HEK293 (cell line): ENCODE data around the gene GADD45GIP1.

Source experiments
- GLI4 ChIP-seq: fragments of 450-650 bp; formaldehyde crosslinking; IDR thresholded peaks from 2 replicates; pipeline ENCODE4 v1.5.1; 2016; ENCODE audit warnings: missing biosample characterization, missing genetic modification characterization
- HOXA7 ChIP-seq: sonication (generic); formaldehyde crosslinking; IDR thresholded peaks from 2 replicates; pipeline ENCODE4 v1.8.1; 2022; ENCODE audit warnings: missing genetic modification reagents, borderline replicate concordance
- IKZF3 ChIP-seq: fragments of 450-650 bp; IDR thresholded peaks from 2 replicates; pipeline ENCODE4 v1.5.0; 2018; ENCODE audit warnings: missing biosample characterization, mild to moderate bottlenecking, missing genetic modification characterization, moderate library complexity
- MEIS1 ChIP-seq: sonication (generic); formaldehyde crosslinking; IDR thresholded peaks from 2 replicates; pipeline ENCODE4 v1.8.1; 2022; ENCODE audit warnings: missing genetic modification reagents, mild to moderate bottlenecking, borderline replicate concordance
- MZF1 ChIP-seq: fragments of 450-650 bp; formaldehyde crosslinking; IDR thresholded peaks from 2 replicates; pipeline ENCODE4 v1.5.1; 2017; ENCODE audit warnings: missing biosample characterization, missing genetic modification characterization, borderline replicate concordance
- ZBTB17 ChIP-seq: fragments of 450-650 bp; formaldehyde crosslinking; IDR thresholded peaks from 2 replicates; pipeline ENCODE4 v1.5.1; 2016; ENCODE audit warnings: missing biosample characterization, missing genetic modification characterization
- ZIC2 ChIP-seq: fragments of 450-650 bp; formaldehyde crosslinking; IDR thresholded peaks from 2 replicates; pipeline ENCODE4 v1.5.1; 2016; ENCODE audit warnings: missing biosample characterization, missing genetic modification characterization
- ZNF148 ChIP-seq: fragments of 450-650 bp; formaldehyde crosslinking; IDR thresholded peaks from 2 replicates; pipeline ENCODE4 v1.5.0; 2017; ENCODE audit warnings: missing biosample characterization, missing genetic modification characterization, borderline replicate concordance
- ZNF214 ChIP-seq: fragments of 450-650 bp; formaldehyde crosslinking; IDR thresholded peaks from 2 replicates; pipeline ENCODE4 v1.5.1; 2017; ENCODE audit warnings: missing biosample characterization, mild to moderate bottlenecking, missing genetic modification characterization, borderline replicate concordance
- ZNF266 ChIP-seq: fragments of 450-650 bp; formaldehyde crosslinking; IDR thresholded peaks from 2 replicates; pipeline ENCODE4 v1.5.1; 2016; ENCODE audit warnings: missing biosample characterization, missing genetic modification characterization, low read depth
- ZNF37A ChIP-seq: fragments of 450-650 bp; IDR thresholded peaks from 2 replicates; pipeline ENCODE4 v1.5.1; 2018; ENCODE audit warnings: missing biosample characterization, missing genetic modification characterization
- ZNF391 ChIP-seq: fragments of 450-650 bp; formaldehyde crosslinking; IDR thresholded peaks from 2 replicates; pipeline ENCODE4 v1.5.1; 2016; ENCODE audit warnings: low read depth, missing biosample characterization, missing genetic modification characterization, borderline replicate concordance
- ZNF510 ChIP-seq: fragments of 450-650 bp; formaldehyde crosslinking; IDR thresholded peaks from 2 replicates; pipeline ENCODE4 v1.5.1; 2018; ENCODE audit warnings: mild to moderate bottlenecking, missing genetic modification characterization, missing biosample characterization; ENCODE audit not compliant: insufficient replicate concordance
- ZNF514 ChIP-seq: fragments of 450-650 bp; formaldehyde crosslinking; IDR thresholded peaks from 2 replicates; pipeline ENCODE4 v1.5.1; 2016; ENCODE audit warnings: missing biosample characterization, missing genetic modification characterization
- ZNF530 ChIP-seq: fragments of 450-650 bp; formaldehyde crosslinking; IDR thresholded peaks from 2 replicates; pipeline ENCODE4 v1.5.1; 2016; ENCODE audit warnings: low read depth, missing biosample characterization, missing genetic modification characterization
- ZNF596 ChIP-seq: fragments of 450-650 bp; IDR thresholded peaks from 2 replicates; pipeline ENCODE4 v1.5.0; 2018; ENCODE audit warnings: missing biosample characterization, mild to moderate bottlenecking, missing genetic modification characterization, moderate library complexity
- ZNF626 ChIP-seq: fragments of 450-650 bp; sonication (Bioruptor Pico); formaldehyde crosslinking; IDR thresholded peaks from 2 replicates; pipeline ENCODE4 v1.5.1; 2018; ENCODE audit warnings: missing biosample characterization, missing genetic modification characterization, inconsistent platforms
- ZNF654 ChIP-seq: fragments of 450-650 bp; formaldehyde crosslinking; IDR thresholded peaks from 2 replicates; pipeline ENCODE4 v1.5.1; 2016; ENCODE audit warnings: low read depth, missing biosample characterization, missing genetic modification characterization
- ZNF701 ChIP-seq: fragments of 450-650 bp; formaldehyde crosslinking; IDR thresholded peaks from 2 replicates; pipeline ENCODE4 v1.5.1; 2016; ENCODE audit warnings: missing biosample characterization, missing genetic modification characterization
- ZNF747 ChIP-seq: fragments of 450-650 bp; formaldehyde crosslinking; IDR thresholded peaks from 2 replicates; pipeline ENCODE4 v1.5.1; 2016; ENCODE audit warnings: missing biosample characterization, missing genetic modification characterization
- ZNF76 ChIP-seq: fragments of 450-650 bp; formaldehyde crosslinking; IDR thresholded peaks from 2 replicates; pipeline ENCODE4; 2016; ENCODE audit warnings: low read depth, missing biosample characterization, missing genetic modification characterization, borderline replicate concordance
- ZNF785 ChIP-seq: fragments of 450-650 bp; formaldehyde crosslinking; IDR thresholded peaks from 2 replicates; pipeline ENCODE4 v1.5.1; 2016; ENCODE audit warnings: missing biosample characterization, missing genetic modification characterization
- ZNF830 ChIP-seq: fragments of 450-650 bp; IDR thresholded peaks from 2 replicates; pipeline ENCODE4 v1.5.0; 2018; ENCODE audit warnings: missing biosample characterization, missing genetic modification characterization, low read depth, mild to moderate bottlenecking, moderate library complexity
- ZSCAN16 ChIP-seq: fragments of 450-650 bp; formaldehyde crosslinking; IDR thresholded peaks from 2 replicates; pipeline ENCODE4 v1.5.1; 2016; ENCODE audit warnings: missing biosample characterization, missing genetic modification characterization
- ZSCAN23 ChIP-seq: fragments of 450-650 bp; formaldehyde crosslinking; IDR thresholded peaks from 2 replicates; pipeline ENCODE4 v1.5.1; 2016; ENCODE audit warnings: missing biosample characterization, missing genetic modification characterization
- TF ChIP-seq, protein P1 (sequence below): fragments of 450-650 bp; IDR thresholded peaks from 2 replicates; pipeline ENCODE4 v1.5.1; 2018; ENCODE audit warnings: missing biosample characterization, mild to moderate bottlenecking, missing genetic modification characterization
- TF ChIP-seq, protein P2 (sequence below): fragments of 450-650 bp; formaldehyde crosslinking; IDR thresholded peaks from 2 replicates; pipeline ENCODE4 v1.5.1; 2016; ENCODE audit warnings: missing biosample characterization, missing genetic modification characterization
- TF ChIP-seq, protein P3 (sequence below): fragments of 450-650 bp; formaldehyde crosslinking; IDR thresholded peaks from 2 replicates; pipeline ENCODE4 v1.5.1; 2016; ENCODE audit warnings: missing biosample characterization, missing genetic modification characterization
- TF ChIP-seq, protein P4 (sequence below): fragments of 450-650 bp; formaldehyde crosslinking; IDR thresholded peaks from 2 replicates; pipeline ENCODE4 v1.5.1; 2016; ENCODE audit warnings: missing biosample characterization, missing genetic modification characterization
- TF ChIP-seq, protein P5 (sequence below): fragments of 450-650 bp; IDR thresholded peaks from 2 replicates; pipeline ENCODE4 v1.5.1; 2018; ENCODE audit warnings: missing biosample characterization, missing genetic modification characterization

The GADD45GIP1 gene

DNA sequence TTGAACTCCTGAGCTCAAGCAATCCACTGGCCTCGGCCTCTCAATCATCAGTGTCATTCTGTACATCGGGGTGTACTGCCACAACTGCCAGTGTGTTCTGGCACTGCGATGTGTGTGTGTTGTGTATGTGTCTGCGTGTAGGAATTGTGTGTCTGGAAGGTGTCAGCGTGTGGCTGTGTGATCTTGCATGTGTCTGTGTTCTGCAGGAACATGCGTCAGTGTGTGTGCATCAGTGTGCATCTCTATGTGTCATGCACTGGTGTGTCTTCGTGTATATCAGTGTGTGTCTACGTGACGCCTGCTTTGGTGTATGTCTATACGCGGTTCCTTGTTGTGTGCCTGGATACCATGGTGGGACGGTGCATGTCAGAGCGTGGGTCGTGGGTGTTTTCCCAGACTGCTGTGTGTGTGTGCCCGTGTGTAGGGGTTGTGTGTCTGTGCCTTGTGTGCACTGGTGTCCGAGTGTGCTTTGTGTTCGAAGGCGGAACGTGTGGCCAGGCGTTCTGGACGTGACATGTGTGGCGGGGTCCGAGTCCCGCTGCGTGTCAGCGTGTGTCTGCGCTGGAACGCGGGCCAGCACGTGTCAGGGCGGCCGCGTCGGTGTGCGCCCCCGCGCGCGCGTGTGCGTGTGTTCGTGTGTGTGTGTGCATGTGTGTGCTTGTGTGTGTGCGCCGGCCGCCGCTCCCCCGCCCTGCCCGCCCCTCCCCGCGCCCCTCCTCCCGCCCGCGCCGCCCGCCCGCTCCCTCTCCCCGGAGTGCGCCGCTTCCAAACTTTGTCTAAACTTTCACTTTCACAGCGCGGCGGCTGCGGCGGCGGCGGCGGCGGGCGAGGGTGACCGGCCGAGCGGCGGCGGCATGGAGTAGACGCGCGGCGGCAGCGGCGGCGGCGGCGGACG is 37.9 kb upstream of the GADD45GIP1 start, which contains the start of gene NFIX (continued):
- TF ChIP-seq ZNF391 (tag by site-specific recombination): peak; percentile 83; the same call in 1 of the 2 replicates
- TF ChIP-seq MZF1: no peak
- no peak for TF ChIP-seq ZNF510 (tag by site-specific recombination)
- TF ChIP-seq ZNF747 (tag by site-specific recombination): no peak
- TF ChIP-seq, protein P1, sequence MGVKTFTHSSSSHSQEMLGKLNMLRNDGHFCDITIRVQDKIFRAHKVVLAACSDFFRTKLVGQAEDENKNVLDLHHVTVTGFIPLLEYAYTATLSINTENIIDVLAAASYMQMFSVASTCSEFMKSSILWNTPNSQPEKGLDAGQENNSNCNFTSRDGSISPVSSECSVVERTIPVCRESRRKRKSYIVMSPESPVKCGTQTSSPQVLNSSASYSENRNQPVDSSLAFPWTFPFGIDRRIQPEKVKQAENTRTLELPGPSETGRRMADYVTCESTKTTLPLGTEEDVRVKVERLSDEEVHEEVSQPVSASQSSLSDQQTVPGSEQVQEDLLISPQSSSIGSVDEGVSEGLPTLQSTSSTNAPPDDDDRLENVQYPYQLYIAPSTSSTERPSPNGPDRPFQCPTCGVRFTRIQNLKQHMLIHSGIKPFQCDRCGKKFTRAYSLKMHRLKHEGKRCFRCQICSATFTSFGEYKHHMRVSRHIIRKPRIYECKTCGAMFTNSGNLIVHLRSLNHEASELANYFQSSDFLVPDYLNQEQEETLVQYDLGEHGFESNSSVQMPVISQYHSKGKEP (tag by site-specific recombination): no peak
- TF ChIP-seq ZBTB17: 0 out of 2 replicates have a peak, but pooled peaks have one; percentile 30
- no peak for TF ChIP-seq ZNF214 (tag by site-specific recombination)
- no peak for TF ChIP-seq ZSCAN23 (tag by site-specific recombination)
- 0 out of 2 replicates have a peak, but pooled peaks have one; percentile 60 for TF ChIP-seq ZNF76 (tag by site-specific recombination)
- TF ChIP-seq, protein P2, sequence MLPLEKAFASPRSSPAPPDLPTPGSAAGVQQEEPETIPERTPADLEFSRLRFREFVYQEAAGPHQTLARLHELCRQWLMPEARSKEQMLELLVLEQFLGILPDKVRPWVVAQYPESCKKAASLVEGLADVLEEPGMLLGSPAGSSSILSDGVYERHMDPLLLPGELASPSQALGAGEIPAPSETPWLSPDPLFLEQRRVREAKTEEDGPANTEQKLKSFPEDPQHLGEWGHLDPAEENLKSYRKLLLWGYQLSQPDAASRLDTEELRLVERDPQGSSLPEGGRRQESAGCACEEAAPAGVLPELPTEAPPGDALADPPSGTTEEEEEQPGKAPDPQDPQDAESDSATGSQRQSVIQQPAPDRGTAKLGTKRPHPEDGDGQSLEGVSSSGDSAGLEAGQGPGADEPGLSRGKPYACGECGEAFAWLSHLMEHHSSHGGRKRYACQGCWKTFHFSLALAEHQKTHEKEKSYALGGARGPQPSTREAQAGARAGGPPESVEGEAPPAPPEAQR (tag by site-specific recombination): no peak
- TF ChIP-seq ZNF701 (tag by site-specific recombination): no peak
- TF ChIP-seq MEIS1 (CRISPR knock-in tag): no peak
- TF ChIP-seq HOXA7 (CRISPR knock-in tag): no peak
- 0 out of 2 replicates have a peak, but pooled peaks have one; percentile 77 for TF ChIP-seq GLI4
- TF ChIP-seq, protein P3, sequence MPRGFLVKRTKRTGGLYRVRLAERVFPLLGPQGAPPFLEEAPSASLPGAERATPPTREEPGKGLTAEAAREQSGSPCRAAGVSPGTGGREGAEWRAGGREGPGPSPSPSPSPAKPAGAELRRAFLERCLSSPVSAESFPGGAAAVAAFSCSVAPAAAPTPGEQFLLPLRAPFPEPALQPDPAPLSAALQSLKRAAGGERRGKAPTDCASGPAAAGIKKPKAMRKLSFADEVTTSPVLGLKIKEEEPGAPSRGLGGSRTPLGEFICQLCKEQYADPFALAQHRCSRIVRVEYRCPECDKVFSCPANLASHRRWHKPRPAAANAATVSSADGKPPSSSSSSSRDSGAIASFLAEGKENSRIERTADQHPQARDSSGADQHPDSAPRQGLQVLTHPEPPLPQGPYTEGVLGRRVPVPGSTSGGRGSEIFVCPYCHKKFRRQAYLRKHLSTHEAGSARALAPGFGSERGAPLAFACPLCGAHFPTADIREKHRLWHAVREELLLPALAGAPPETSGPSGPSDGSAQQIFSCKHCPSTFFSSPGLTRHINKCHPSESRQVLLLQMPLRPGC (tag by site-specific recombination): 0 out of 2 replicates have a peak, but pooled peaks have one; percentile 44
- no peak for TF ChIP-seq ZNF514 (tag by site-specific recombination)
- no peak for TF ChIP-seq ZNF266 (tag by site-specific recombination)
- TF ChIP-seq ZSCAN16 (tag by site-specific recombination): peak; percentile 45; the same call in 1 of the 2 replicates
- TF ChIP-seq, protein P4, sequence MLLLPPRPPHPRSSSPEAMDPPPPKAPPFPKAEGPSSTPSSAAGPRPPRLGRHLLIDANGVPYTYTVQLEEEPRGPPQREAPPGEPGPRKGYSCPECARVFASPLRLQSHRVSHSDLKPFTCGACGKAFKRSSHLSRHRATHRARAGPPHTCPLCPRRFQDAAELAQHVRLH (tag by site-specific recombination): no peak
- TF ChIP-seq ZIC2 (tag by site-specific recombination): peak; percentile 83
- TF ChIP-seq, protein P5, sequence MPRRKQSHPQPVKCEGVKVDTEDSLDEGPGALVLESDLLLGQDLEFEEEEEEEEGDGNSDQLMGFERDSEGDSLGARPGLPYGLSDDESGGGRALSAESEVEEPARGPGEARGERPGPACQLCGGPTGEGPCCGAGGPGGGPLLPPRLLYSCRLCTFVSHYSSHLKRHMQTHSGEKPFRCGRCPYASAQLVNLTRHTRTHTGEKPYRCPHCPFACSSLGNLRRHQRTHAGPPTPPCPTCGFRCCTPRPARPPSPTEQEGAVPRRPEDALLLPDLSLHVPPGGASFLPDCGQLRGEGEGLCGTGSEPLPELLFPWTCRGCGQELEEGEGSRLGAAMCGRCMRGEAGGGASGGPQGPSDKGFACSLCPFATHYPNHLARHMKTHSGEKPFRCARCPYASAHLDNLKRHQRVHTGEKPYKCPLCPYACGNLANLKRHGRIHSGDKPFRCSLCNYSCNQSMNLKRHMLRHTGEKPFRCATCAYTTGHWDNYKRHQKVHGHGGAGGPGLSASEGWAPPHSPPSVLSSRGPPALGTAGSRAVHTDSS (tag by site-specific recombination): no peak
- no peak for TF ChIP-seq ZNF626 (tag by site-specific recombination)
- no peak; the same call in 1 of the 2 replicates for TF ChIP-seq ZNF148 (tag by site-specific recombination)
- no peak for TF ChIP-seq ZNF654 (tag by site-specific recombination)
- no peak for TF ChIP-seq ZNF596 (tag by site-specific recombination)
- no peak for TF ChIP-seq ZNF530 (tag by site-specific recombination)
- TF ChIP-seq ZNF785 (tag by site-specific recombination): peak; percentile 81
- TF ChIP-seq ZNF830 (tag by site-specific recombination): no peak
- TF ChIP-seq ZNF37A: no peak
- TF ChIP-seq IKZF3 (tag by site-specific recombination): no peak
